ENCODE results near the gene EMC6.

Gene EMC6

DNA sequence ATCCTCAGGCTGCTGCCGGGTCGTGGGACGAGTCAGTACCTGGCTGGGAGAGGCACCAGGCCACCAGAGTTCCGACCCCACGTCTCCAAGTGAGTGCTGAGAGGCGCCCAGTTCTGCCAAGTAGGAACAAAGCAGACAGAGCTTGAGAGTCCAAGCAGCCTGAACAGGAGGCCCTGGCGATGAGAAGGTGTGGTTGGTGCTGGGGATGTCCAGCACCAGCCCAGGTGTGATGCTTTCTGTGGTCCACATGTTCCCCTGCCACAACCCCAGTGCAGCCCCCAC, 11.1 kb upstream of the EMC6 start:
- no peaks in the 10 kb centered on the region for H3K4me1 ChIP-seq (ENCODE audit: control insufficient read depth in 1 of 2, insufficient read depth in 1 of 2, low read depth in 1 of 2, low read length in 1 of 2)
- H3K9me3 ChIP-seq: no peaks in the 10 kb centered on the region
- H3K27ac ChIP-seq: no peak overlapping the region
- peaks cover 28% of the 10 kb centered on the region for H3K36me3 ChIP-seq
- H3K4me3 ChIP-seq (ENCODE audit: low read depth in 1 of 2, low read length in 1 of 2): no peak overlapping the region
- no peaks in the 10 kb centered on the region for H3K27me3 ChIP-seq
- TF ChIP-seq, protein P1, sequence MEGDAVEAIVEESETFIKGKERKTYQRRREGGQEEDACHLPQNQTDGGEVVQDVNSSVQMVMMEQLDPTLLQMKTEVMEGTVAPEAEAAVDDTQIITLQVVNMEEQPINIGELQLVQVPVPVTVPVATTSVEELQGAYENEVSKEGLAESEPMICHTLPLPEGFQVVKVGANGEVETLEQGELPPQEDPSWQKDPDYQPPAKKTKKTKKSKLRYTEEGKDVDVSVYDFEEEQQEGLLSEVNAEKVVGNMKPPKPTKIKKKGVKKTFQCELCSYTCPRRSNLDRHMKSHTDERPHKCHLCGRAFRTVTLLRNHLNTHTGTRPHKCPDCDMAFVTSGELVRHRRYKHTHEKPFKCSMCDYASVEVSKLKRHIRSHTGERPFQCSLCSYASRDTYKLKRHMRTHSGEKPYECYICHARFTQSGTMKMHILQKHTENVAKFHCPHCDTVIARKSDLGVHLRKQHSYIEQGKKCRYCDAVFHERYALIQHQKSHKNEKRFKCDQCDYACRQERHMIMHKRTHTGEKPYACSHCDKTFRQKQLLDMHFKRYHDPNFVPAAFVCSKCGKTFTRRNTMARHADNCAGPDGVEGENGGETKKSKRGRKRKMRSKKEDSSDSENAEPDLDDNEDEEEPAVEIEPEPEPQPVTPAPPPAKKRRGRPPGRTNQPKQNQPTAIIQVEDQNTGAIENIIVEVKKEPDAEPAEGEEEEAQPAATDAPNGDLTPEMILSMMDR (IDR thresholded peaks at IDR 0.05): no peak

DNA sequence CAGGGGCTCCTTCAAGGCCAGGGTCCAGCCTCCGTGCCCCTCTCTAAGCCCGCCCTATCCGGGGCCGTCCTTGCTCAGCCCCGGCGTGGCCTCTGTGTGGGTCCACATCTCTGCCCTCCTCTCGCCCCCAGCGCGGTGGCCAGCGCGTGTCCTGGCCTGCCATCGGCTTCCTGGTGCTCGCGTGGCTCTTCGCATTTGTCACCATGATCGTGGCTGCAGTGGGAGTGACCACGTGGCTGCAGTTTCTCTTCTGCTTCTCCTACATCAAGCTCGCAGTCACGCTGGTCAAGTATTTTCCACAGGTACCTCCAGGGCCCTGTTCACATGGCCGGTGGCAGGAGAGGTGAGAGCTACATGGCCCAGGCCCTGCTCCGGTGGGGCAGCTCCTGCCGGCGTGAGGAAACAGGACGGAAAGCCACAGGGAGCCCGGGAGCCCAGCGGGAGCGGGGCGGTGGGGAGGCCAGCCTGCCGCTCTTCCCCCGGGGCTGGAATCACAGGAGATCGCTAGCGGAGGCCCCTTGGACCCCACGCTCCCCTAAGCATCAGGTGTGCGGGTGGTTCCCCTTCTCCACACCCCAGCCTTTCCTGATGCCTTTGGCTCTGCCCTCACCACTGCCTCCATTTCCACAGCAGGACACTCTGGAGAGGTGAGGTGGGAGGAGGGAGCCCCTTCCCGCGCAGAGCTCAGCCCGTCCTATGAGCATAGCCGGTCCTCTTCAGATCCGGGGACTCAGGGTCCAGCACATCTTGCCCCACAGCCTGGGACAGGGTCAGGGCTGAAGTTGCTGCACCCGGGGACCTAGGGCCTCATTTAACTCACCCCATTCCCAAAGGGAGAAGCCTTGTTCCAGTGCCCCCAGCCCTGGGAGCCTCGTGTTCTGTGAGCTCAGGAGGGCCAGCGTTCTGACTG, 10.5 kb upstream of the EMC6 start:
- Histone ChIP-seq H3K4me1 (ENCODE audit: control insufficient read depth in 1 of 2, insufficient read depth in 1 of 2, low read depth in 1 of 2, low read length in 1 of 2) (no peaks in the 10 kb centered on the region), H3K36me3 (peaks cover 28% of the 10 kb centered on the region), H3K9me3 (no peaks in the 10 kb centered on the region), H3K27me3 (no peaks in the 10 kb centered on the region), H3K4me3 (ENCODE audit: low read depth in 1 of 2, low read length in 1 of 2) (no peak overlapping the region), H3K27ac (no peak overlapping the region)
- TF ChIP-seq, protein P1 (IDR thresholded peaks at IDR 0.05): no peak

DNA sequence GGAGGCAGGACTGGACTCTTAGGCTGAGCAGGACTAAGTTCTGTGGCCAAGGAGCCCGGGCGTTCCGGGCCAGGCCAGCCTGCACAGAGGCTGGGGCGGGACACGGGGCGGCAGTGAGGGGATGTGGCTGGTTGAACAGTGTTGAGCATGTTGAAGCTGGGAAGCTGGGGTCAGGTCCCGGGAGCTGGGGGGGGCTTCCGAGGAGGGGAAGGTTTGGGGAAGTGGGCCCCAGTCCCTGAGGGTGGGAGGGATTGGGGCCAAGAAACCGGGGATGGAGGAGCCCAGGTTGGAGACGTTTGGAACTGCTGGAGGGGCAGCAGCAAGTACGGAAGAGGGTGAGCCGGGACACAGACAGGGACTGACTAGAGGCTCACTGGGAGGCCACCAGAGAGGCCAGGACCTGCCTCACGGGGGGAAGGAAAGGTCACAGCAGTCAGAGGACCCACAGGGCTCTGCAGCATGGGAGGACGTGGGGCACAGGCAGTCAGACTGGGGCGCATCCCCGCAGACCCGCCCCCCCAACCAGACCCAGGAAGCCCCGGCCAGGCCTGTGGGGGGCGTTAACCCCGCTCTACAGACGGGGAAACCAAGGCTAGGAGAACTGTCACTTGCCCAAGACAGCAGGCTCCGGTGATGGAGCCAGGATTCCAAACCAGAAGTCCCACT, 9.7 kb upstream of the EMC6 start:
- H3K4me1 ChIP-seq (ENCODE audit: control insufficient read depth in 1 of 2, insufficient read depth in 1 of 2, low read depth in 1 of 2, low read length in 1 of 2): no peaks in the 10 kb centered on the region
- H3K9me3 ChIP-seq: no peaks in the 10 kb centered on the region
- peaks cover 28% of the 10 kb centered on the region for H3K36me3 ChIP-seq
- H3K27me3 ChIP-seq: no peaks in the 10 kb centered on the region
- H3K4me3 ChIP-seq (ENCODE audit: low read depth in 1 of 2, low read length in 1 of 2): no peak overlapping the region
- H3K27ac ChIP-seq: no peak overlapping the region
- TF ChIP-seq, protein P1 (IDR thresholded peaks at IDR 0.05): no peak

DNA sequence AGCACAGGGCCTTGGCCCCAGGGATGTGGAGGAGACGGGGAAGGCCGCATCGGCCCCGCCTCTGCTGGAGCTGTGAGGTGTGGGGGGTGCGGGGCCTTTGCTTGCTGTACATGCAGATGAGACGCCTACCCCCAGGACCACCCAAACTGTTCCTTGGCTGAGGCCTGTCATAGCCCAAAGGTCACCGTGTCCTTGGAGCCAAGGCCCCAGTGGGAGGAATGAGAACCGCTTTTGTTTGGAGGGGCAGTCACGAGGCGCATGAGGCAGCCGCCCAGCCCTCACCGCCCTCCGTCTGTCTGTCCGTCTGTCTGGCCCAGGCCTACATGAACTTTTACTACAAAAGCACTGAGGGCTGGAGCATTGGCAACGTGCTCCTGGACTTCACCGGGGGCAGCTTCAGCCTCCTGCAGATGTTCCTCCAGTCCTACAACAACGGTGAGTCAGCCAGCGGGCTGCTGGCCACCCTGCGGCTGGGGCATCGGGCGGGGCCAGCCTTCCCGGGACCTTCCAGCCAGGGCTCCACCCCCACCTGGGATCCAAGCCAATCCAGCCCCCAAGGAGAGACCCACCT, 9.0 kb upstream of the EMC6 start:
- H3K27ac ChIP-seq: no peak overlapping the region
- H3K27me3 ChIP-seq: no peaks in the 10 kb centered on the region
- H3K4me1 ChIP-seq (ENCODE audit: control insufficient read depth in 1 of 2, insufficient read depth in 1 of 2, low read depth in 1 of 2, low read length in 1 of 2): no peaks in the 10 kb centered on the region
- H3K4me3 ChIP-seq (ENCODE audit: low read depth in 1 of 2, low read length in 1 of 2): no peak overlapping the region
- TF ChIP-seq, protein P1 (IDR thresholded peaks at IDR 0.05): no peak
- H3K9me3 ChIP-seq: no peaks in the 10 kb centered on the region
- peaks cover 33% of the 10 kb centered on the region for H3K36me3 ChIP-seq

DNA sequence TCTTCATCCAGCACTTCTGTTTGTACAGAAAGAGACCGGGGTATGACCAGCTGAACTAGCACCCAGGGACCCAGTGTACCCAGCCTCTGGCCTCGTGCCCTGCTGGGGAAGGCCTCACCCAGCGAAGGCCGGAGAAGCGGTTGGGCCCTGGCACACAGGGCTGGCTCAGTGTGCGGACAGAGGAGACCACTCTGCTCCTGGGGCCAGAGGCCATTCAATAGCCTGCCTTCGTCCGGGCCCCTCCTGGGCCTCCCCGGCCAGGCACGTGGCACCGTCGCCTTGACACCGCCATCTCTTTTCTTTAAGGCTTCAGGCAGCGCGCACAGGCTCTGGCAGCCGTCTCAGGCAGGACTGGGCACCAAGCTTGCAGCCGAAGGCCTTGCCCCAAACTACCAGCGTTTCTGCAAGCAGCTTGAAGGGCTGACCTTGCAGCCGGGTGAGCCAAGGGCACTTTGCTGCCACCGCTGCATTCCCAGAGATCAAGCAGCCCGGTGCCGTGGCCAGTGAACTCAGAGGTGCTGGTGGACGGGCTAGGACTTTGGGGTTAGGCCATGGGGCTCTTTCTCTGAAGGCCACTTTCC, 8.2 kb upstream of the EMC6 start:
- H3K36me3 ChIP-seq: peaks cover 34% of the 10 kb centered on the region
- H3K4me1 ChIP-seq (ENCODE audit: control insufficient read depth in 1 of 2, insufficient read depth in 1 of 2, low read depth in 1 of 2, low read length in 1 of 2): no peaks in the 10 kb centered on the region
- H3K27me3 ChIP-seq: no peaks in the 10 kb centered on the region
- H3K27ac ChIP-seq: no peak overlapping the region
- H3K9me3 ChIP-seq: no peaks in the 10 kb centered on the region
- no peak overlapping the region for H3K4me3 ChIP-seq (ENCODE audit: low read depth in 1 of 2, low read length in 1 of 2)
- TF ChIP-seq, protein P1 (IDR thresholded peaks at IDR 0.05): no peak

Measured in neutrophil (primary cell).